HEK293T (cell line): Measurements from ENCODE around the gene STEAP3.

Experiments used
- ARNT ChIP-seq: fragments of 450-650 bp; IDR thresholded peaks from 2 replicates; pipeline ENCODE4 v1.6.1; 2017; ENCODE audit warnings: mild to moderate bottlenecking
- SP1 ChIP-seq: fragments of 450-650 bp; IDR thresholded peaks from 2 replicates; pipeline ENCODE4 v1.6.1; 2017
- TARDBP ChIP-seq: fragments of 450-650 bp; IDR thresholded peaks from 2 replicates; pipeline ENCODE4 v1.6.1; 2016

- TF ChIP-seq TARDBP (no peak), SP1 (no peak), ARNT (no peak)
Observed at GRCh38 chr2:119234021-119235019, 10.7 kb downstream of the STEAP3 start.
